Neutrophil (primary cell): Measurements from ENCODE around the gene EPYC.

ENCODE experiments used
- H3K27ac ChIP-seq: fragments of 200-600 bp; sonication (generic); 2 replicates; pipeline ENCODE4 v1.5.1; 2016; ENCODE audit warnings: mild to moderate bottlenecking, moderate library complexity
- H3K27me3 ChIP-seq: fragments of 200-600 bp; sonication (generic); 2 replicates; pipeline ENCODE4 v1.6.0; 2016; ENCODE audit warnings: mild to moderate bottlenecking
- H3K36me3 ChIP-seq: fragments of 200-600 bp; sonication (generic); 2 replicates; pipeline ENCODE4 v1.5.1; 2017
- H3K4me1 ChIP-seq, 2 experiments: fragments of 200-600 bp in 1 of 2; sonication (generic) in 1 of 2; 1 replicate in 1 of 2; 2 replicates in 1 of 2; pipeline versions ENCODE4 v1.5.1 to v1.6.1; 2013 to 2016; ENCODE audit warnings: low read depth in 1 of 2, low read length in 1 of 2, mild to moderate bottlenecking in 1 of 2, moderate library complexity in 1 of 2; ENCODE audit not compliant: control insufficient read depth in 1 of 2, insufficient read depth in 1 of 2
- H3K4me3 ChIP-seq, 2 experiments: fragments of 200-600 bp in 1 of 2; sonication (generic) in 1 of 2; 1 replicate in 1 of 2; 2 replicates in 1 of 2; pipeline ENCODE4 v1.5.1; 2013 to 2016; ENCODE audit warnings: low read depth in 1 of 2, low read length in 1 of 2, mild to moderate bottlenecking in 1 of 2, moderate library complexity in 1 of 2
- H3K9me3 ChIP-seq: fragments of 200-600 bp; sonication (generic); 2 replicates; pipeline ENCODE4 v1.5.1; 2016
- TF ChIP-seq, protein P1 (sequence below): fragments of 200-600 bp; sonication (generic); IDR thresholded peaks from 2 replicates; pipeline ENCODE4 v1.5.1; 2016; ENCODE audit warnings: antibody characterized with exemption

Gene EPYC

DNA sequence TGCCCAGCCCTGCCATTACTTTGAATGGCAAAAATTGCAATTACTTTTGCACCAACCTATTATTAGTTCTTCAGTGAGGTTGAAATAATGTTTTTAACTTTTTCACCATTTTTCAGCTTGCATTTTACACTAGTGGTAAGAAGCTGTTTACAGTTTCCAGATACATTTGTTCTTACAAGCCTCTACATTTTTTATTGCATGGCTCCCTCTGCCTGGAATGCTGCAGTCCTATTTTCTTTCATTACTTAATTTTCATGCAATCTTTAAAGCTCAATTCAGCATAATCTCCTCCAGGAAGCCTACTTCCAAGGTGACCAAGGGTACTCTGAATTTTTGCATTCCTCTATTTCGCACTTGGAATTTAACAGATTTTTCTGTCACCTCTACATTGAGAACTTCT, 83.2 kb downstream of the EPYC start:
- no peaks in the 10 kb centered on the region for H3K36me3 ChIP-seq
- no peaks in the 10 kb centered on the region for H3K4me1 ChIP-seq
- no peaks in the 10 kb centered on the region for H3K9me3 ChIP-seq
- TF ChIP-seq, protein P1, sequence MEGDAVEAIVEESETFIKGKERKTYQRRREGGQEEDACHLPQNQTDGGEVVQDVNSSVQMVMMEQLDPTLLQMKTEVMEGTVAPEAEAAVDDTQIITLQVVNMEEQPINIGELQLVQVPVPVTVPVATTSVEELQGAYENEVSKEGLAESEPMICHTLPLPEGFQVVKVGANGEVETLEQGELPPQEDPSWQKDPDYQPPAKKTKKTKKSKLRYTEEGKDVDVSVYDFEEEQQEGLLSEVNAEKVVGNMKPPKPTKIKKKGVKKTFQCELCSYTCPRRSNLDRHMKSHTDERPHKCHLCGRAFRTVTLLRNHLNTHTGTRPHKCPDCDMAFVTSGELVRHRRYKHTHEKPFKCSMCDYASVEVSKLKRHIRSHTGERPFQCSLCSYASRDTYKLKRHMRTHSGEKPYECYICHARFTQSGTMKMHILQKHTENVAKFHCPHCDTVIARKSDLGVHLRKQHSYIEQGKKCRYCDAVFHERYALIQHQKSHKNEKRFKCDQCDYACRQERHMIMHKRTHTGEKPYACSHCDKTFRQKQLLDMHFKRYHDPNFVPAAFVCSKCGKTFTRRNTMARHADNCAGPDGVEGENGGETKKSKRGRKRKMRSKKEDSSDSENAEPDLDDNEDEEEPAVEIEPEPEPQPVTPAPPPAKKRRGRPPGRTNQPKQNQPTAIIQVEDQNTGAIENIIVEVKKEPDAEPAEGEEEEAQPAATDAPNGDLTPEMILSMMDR = no peak
- H3K4me3 ChIP-seq = no peak overlapping the region
- no peaks in the 10 kb centered on the region for H3K27me3 ChIP-seq
- H3K27ac ChIP-seq = no peak overlapping the region

DNA sequence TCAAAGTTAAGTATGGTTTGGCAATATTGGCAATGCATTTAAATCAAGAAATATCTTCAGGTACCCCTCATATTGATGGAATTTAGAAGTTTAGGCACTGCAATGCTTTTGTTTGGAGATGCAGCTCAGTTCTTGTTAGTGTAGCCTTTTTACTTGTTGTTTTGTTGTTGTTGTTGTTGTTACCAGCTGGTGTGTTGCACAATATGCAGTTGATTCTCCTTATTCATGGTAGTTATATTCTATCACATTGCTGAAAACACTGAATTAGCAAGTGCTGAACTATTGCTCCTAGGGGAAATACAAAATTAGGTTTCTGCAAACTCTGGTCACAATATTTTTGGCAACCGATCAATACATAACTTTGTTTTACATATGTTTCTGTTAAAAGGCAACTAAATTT, 84.5 kb downstream of the EPYC start:
- Histone ChIP-seq H3K4me1 (no peaks in the 10 kb centered on the region), H3K27ac (no peak overlapping the region), H3K4me3 (no peak overlapping the region), H3K27me3 (no peaks in the 10 kb centered on the region), H3K36me3 (no peaks in the 10 kb centered on the region), H3K9me3 (no peaks in the 10 kb centered on the region)
- TF ChIP-seq, protein P1 = no peak

GRCh38 chr12:90917431-90917830, 87.3 kb downstream of the EPYC start:
- no peak overlapping the region for H3K4me3 ChIP-seq
- TF ChIP-seq, protein P1 = no peak
- no peaks in the 10 kb centered on the region for H3K4me1 ChIP-seq
- H3K36me3 ChIP-seq = no peaks in the 10 kb centered on the region
- H3K9me3 ChIP-seq = no peaks in the 10 kb centered on the region
- no peak overlapping the region for H3K27ac ChIP-seq
- no peaks in the 10 kb centered on the region for H3K27me3 ChIP-seq

GRCh38 chr12:90916516-90916915, 88.3 kb downstream of the EPYC start:
- H3K4me3 ChIP-seq = no peak overlapping the region
- no peaks in the 10 kb centered on the region for H3K4me1 ChIP-seq
- no peak overlapping the region for H3K27ac ChIP-seq
- TF ChIP-seq, protein P1 = no peak
- no peaks in the 10 kb centered on the region for H3K36me3 ChIP-seq
- no peaks in the 10 kb centered on the region for H3K27me3 ChIP-seq
- H3K9me3 ChIP-seq = no peaks in the 10 kb centered on the region

GRCh38 chr12:90915353-90915752, 89.4 kb downstream of the EPYC start:
- no peaks in the 10 kb centered on the region for H3K4me1 ChIP-seq
- no peaks in the 10 kb centered on the region for H3K27me3 ChIP-seq
- H3K4me3 ChIP-seq = no peak overlapping the region
- TF ChIP-seq, protein P1 = no peak
- no peak overlapping the region for H3K27ac ChIP-seq
- H3K9me3 ChIP-seq = no peaks in the 10 kb centered on the region
- no peaks in the 10 kb centered on the region for H3K36me3 ChIP-seq
